Fibroblast of villous mesenchyme (primary cell): ENCODE data around the gene PYGL. TPM values are rescaled to one million over a fixed set of nuclear protein-coding genes. Genes with fewer than 3 reads are reported as not detected.
A peak's percentile ranks its signal among the peaks of the same experiment; 100 is the strongest.

Source experiments
- DNase-seq: peaks from one replicate; pipeline ENCODE4 v3.0.0-alpha.2; 2010; ENCODE audit warnings: low read depth
- H3K4me3 ChIP-seq: 2 replicates; pipeline ENCODE4 v1.5.1; 2011; ENCODE audit warnings: low read depth, mild to moderate bottlenecking, low read length
- total RNA-seq: library from RNA; depleted of rRNA; stranded (reverse); fragments of >200 nt; gene quantifications from 2 replicates; pipeline ENCODE4 v1.2.3, GENCODE V29; 2012
- TF ChIP-seq, protein P1 (sequence below): IDR thresholded peaks from 2 replicates; pipeline ENCODE4 v1.5.1; 2012; ENCODE audit warnings: low read depth, mild to moderate bottlenecking, low read length; ENCODE audit not compliant: insufficient read depth

Gene PYGL
- total RNA-seq, 1 donor = 82.5 TPM

DNA sequence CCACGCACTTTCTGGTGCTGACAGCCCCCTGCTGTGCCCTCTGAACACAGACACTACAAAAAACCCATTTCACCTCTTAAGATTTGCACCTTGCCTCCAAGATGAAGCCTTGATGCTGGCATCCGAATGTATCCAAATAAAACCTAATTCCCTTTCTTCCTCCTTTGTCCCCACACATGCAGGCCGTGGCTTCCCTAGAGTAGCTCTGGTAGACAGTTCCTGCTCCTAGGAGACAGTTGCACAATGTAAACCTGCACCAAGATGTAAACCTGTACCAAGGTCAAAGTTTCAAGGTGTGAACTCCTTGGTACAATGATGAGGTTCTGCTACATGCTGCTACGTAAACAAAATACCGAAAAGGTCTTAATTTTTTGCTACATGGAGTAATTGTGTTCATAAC, 73.1 kb downstream of the PYGL start:
- TF ChIP-seq, protein P1, sequence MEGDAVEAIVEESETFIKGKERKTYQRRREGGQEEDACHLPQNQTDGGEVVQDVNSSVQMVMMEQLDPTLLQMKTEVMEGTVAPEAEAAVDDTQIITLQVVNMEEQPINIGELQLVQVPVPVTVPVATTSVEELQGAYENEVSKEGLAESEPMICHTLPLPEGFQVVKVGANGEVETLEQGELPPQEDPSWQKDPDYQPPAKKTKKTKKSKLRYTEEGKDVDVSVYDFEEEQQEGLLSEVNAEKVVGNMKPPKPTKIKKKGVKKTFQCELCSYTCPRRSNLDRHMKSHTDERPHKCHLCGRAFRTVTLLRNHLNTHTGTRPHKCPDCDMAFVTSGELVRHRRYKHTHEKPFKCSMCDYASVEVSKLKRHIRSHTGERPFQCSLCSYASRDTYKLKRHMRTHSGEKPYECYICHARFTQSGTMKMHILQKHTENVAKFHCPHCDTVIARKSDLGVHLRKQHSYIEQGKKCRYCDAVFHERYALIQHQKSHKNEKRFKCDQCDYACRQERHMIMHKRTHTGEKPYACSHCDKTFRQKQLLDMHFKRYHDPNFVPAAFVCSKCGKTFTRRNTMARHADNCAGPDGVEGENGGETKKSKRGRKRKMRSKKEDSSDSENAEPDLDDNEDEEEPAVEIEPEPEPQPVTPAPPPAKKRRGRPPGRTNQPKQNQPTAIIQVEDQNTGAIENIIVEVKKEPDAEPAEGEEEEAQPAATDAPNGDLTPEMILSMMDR = no peak
- no peak overlapping the region for H3K4me3 ChIP-seq
- no peak for DNase-seq

DNA sequence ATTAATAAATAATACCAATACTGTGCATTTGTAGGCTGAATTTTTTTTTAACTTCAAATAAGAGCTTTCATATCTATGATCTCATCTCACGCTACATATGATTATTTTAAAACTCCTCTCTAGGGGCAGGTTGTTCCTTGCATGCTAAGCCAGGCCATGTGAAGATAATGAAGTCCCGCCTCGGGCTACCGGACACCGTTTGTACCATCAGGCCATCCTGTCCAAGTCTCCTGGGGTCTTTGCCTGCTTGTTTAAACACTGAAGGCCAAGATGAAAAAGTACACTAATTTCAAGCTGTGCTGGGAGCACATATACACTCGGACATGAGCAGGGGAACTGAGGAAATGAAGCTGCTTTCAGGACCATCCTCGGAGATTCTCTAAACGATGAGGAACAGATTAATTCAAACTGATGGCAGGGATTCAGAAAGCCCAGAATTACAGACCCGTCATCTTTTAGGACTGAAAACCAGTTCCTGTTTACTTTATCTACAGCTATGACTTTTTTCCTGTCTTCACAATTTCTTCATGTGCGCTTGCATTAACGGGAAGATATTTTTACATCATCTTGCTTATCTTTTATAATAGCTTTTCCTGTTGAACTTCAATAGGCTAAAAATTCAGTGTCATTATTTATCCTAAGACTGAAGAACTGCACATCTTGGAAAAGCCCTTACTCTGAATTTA, 78.7 kb downstream of the PYGL start:
- DNase-seq = peak; percentile 76
- no peak overlapping the region for H3K4me3 ChIP-seq
- TF ChIP-seq, protein P1 = no peak

DNA sequence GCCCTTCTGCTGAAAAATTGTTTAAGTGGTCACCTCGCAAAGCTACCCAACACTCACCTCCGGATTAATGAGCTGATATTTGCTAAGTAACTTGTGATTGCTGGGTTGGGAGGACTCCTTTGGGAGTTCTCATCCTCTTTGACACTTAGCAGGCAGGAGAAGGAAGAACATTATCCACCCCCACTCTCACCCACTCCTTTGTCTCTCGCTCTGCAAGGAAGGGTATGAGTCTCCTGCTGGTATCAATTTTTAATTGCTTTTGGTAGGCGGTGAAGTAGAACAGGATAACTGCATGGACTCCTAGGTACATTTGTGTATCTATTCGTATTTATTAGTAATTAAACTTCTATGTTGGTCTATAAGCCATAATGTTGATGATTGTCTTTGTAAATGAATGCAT, 79.3 kb downstream of the PYGL start:
- no peak overlapping the region for H3K4me3 ChIP-seq
- DNase-seq = no peak
- TF ChIP-seq, protein P1 = no peak

DNA sequence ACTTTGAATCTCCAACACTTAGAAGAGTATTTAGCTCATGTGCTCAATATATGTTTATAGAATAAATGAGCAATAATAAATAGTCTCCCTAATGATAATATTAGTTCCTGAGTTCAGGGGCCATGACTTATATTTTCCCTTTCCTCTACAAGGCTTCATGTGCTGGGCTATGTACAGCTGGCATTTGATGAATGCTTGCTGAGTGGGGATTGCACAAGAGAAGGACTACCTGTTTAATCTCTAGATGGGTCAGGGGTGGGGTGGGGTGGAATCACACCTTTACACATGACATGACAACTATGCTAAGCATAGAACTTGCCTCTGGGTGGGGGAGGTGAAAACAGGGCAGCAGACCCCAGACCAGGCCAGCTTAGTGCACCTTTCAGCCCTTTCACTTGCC, 80.0 kb downstream of the PYGL start:
- no peak for DNase-seq
- no peak overlapping the region for H3K4me3 ChIP-seq
- TF ChIP-seq, protein P1 = no peak

DNA sequence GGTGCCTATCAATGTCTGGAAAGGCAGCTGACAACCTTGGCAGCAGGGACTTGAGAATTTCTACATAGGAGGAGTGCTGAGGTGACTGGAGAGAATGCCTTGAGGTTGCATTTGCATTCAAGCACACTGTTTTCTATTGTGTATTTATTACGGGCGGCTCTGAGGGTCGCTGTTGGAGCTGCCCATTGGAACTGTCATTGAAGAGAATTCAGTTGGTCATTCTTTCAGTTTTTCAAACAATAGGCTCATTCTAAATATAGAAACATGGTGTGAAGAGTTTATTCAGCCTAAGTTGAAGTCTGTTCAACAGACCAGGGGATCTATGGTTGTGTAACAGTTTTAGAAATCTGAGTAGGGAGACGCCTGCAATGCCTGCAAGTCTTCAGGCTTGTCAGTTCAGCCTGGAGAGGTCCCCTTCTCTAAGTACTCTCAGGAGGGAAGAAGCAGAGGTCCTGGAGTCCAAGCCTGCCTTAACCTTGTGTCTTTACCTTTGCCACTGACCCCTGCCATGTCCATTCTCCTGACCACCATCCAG, 82.2 kb downstream of the PYGL start:
- peak; percentile 79 for DNase-seq
- TF ChIP-seq, protein P1 = no peak
- H3K4me3 ChIP-seq = no peak overlapping the region

DNA sequence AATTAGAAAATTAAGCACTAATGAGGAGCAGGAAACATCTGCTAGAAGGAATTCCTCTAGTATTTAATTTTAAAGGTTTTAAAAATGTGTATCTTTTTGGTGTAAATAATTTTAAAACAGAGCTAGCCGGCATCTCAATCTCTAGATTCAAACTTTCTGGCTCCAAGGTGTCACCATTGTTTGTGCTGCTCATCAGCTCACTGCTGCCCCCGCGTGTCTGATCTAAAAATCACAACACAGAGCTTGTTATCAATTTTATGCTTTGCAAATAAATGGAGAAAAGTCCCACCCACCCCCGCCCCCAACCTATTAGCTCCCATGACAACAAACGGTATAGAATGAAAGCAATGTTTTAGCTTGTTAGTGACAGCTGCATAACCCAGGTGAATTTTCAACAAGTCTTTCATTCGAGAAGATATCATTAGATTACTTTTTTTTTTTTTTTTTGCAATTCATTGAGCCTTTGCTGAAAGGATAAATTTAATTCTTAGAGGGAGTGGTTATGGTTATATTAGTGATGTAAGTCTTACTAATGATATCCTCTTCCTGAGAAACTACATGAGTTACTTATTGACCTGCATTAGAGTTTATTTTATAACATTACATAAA, 83.7 kb downstream of the PYGL start:
- peak; percentile 82 for DNase-seq
- peak overlapping the region; percentile 56 for H3K4me3 ChIP-seq
- TF ChIP-seq, protein P1 = peak; percentile 69
